HCT116 (cell line): Measurements from ENCODE around the gene TMEM215.

Source experiments
- EGR1 ChIP-seq: IDR thresholded peaks from 2 replicates; pipeline ENCODE4 v1.6.1; 2012; ENCODE audit warnings: low read depth
- EZH2 ChIP-seq: fragments of 200-600 bp; sonication (generic); IDR thresholded peaks from 2 replicates; pipeline ENCODE4 v1.6.1; 2017; ENCODE audit warnings: antibody characterized with exemption, mixed run types
- EZH2phosphoT487 ChIP-seq: fragments of 200-600 bp; IDR thresholded peaks from 2 replicates; pipeline ENCODE4 v1.6.1; 2018; ENCODE audit warnings: antibody characterized with exemption, borderline replicate concordance
- POLR2A ChIP-seq: IDR thresholded peaks from 2 replicates; pipeline ENCODE4 v1.7.0; 2011; ENCODE audit warnings: borderline replicate concordance; ENCODE audit not compliant: insufficient read depth, insufficient read length; ENCODE audit errors: extremely low read depth
- POLR2AphosphoS5 ChIP-seq: IDR thresholded peaks from 2 replicates; pipeline ENCODE4 v1.6.1; 2011; ENCODE audit warnings: mild to moderate bottlenecking, low read depth, low read length, moderate library complexity
- RAD21 ChIP-seq: IDR thresholded peaks from 2 replicates; pipeline ENCODE4 v1.6.1; 2012; ENCODE audit warnings: low read depth, mild to moderate bottlenecking
- SIN3A ChIP-seq: IDR thresholded peaks from 2 replicates; pipeline ENCODE4 v1.6.1; 2012; ENCODE audit warnings: low read depth
- SP1 ChIP-seq: IDR thresholded peaks from 2 replicates; pipeline ENCODE4 v1.6.1; 2012; ENCODE audit warnings: low read depth
- TCF7L2 ChIP-seq: IDR thresholded peaks from 2 replicates; pipeline ENCODE4 v1.7.0; 2011; ENCODE audit warnings: borderline replicate concordance, inconsistent platforms; ENCODE audit not compliant: insufficient read depth, insufficient read length; ENCODE audit errors: extremely low read depth
- YY1 ChIP-seq: IDR thresholded peaks from 2 replicates; pipeline ENCODE4 v1.6.1; 2011; ENCODE audit warnings: low read length, low read depth, moderate library complexity, mild to moderate bottlenecking; ENCODE audit not compliant: insufficient replicate concordance; ENCODE audit errors: extremely low read depth
- TF ChIP-seq, protein P1 (sequence below): IDR thresholded peaks from 2 replicates; pipeline ENCODE4 v1.6.1; 2011; ENCODE audit warnings: mild to moderate bottlenecking, low read length, moderate library complexity; ENCODE audit not compliant: insufficient replicate concordance; ENCODE audit errors: extremely low read depth
- TF ChIP-seq, protein P2 (sequence below), 3 experiments: fragments of 200-600 bp in 1 of 3; sonication (generic) in 1 of 3; IDR thresholded peaks in 2 of 3; conservative IDR thresholded peaks in 1 of 3; 2 replicates each; pipeline ENCODE4 v1.5.1; 2012 to 2017; ENCODE audit warnings: low read depth in 2 of 3, low read length in 2 of 3, antibody characterized with exemption in 1 of 3, borderline replicate concordance in 1 of 3, control low read depth in 1 of 3, mild to moderate bottlenecking in 1 of 3, mixed read lengths in 1 of 3, mixed run types in 1 of 3, moderate library complexity in 1 of 3; ENCODE audit not compliant: insufficient read depth in 1 of 3
- TF ChIP-seq, protein P3 (sequence below): IDR thresholded peaks from 2 replicates; pipeline ENCODE4 v1.6.1; 2012
- TF ChIP-seq, protein P4 (sequence below): IDR thresholded peaks from 2 replicates; pipeline ENCODE4 v1.6.1; 2012; ENCODE audit warnings: low read depth

DNA sequence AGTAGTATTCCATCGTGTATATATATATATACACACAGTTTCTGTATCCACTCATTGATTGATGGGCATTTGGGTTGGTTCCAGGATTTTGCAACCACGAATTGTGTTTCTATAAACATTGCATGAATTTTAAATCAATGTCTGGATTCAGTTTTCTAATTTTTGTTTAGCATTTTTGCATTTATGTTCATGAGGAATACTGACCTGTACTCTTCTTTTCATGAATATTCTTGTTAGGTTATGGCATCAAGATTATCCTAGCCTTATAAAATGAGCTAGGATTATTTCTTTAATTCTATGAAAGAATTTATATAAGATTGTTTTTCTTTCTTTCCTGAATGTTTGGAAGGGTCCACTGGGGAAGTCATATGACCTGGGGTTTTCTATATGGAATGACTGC lies 35.3 kb upstream of the TMEM215 start:
- no peak for TF ChIP-seq POLR2A
- TF ChIP-seq, protein P1, sequence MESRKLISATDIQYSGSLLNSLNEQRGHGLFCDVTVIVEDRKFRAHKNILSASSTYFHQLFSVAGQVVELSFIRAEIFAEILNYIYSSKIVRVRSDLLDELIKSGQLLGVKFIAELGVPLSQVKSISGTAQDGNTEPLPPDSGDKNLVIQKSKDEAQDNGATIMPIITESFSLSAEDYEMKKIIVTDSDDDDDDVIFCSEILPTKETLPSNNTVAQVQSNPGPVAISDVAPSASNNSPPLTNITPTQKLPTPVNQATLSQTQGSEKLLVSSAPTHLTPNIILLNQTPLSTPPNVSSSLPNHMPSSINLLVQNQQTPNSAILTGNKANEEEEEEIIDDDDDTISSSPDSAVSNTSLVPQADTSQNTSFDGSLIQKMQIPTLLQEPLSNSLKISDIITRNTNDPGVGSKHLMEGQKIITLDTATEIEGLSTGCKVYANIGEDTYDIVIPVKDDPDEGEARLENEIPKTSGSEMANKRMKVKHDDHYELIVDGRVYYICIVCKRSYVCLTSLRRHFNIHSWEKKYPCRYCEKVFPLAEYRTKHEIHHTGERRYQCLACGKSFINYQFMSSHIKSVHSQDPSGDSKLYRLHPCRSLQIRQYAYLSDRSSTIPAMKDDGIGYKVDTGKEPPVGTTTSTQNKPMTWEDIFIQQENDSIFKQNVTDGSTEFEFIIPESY, result no peak
- TF ChIP-seq SP1, result no peak
- no peak for TF ChIP-seq POLR2AphosphoS5
- TF ChIP-seq EZH2, result no peak
- no peak for TF ChIP-seq EZH2phosphoT487
- TF ChIP-seq TCF7L2, result no peak
- TF ChIP-seq, protein P2, sequence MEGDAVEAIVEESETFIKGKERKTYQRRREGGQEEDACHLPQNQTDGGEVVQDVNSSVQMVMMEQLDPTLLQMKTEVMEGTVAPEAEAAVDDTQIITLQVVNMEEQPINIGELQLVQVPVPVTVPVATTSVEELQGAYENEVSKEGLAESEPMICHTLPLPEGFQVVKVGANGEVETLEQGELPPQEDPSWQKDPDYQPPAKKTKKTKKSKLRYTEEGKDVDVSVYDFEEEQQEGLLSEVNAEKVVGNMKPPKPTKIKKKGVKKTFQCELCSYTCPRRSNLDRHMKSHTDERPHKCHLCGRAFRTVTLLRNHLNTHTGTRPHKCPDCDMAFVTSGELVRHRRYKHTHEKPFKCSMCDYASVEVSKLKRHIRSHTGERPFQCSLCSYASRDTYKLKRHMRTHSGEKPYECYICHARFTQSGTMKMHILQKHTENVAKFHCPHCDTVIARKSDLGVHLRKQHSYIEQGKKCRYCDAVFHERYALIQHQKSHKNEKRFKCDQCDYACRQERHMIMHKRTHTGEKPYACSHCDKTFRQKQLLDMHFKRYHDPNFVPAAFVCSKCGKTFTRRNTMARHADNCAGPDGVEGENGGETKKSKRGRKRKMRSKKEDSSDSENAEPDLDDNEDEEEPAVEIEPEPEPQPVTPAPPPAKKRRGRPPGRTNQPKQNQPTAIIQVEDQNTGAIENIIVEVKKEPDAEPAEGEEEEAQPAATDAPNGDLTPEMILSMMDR (IDR thresholded peaks at IDR 0.05 in 2 of 3, conservative IDR thresholded peaks at IDR 0.05 in 1 of 3; ENCODE audit: borderline replicate concordance in 1 of 3, insufficient read depth in 1 of 3, low read depth in 2 of 3, low read length in 2 of 3), result no peak
- no peak for TF ChIP-seq EGR1
- no peak for TF ChIP-seq RAD21
- TF ChIP-seq, protein P3, sequence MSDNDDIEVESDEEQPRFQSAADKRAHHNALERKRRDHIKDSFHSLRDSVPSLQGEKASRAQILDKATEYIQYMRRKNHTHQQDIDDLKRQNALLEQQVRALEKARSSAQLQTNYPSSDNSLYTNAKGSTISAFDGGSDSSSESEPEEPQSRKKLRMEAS, result no peak
- TF ChIP-seq, protein P4, sequence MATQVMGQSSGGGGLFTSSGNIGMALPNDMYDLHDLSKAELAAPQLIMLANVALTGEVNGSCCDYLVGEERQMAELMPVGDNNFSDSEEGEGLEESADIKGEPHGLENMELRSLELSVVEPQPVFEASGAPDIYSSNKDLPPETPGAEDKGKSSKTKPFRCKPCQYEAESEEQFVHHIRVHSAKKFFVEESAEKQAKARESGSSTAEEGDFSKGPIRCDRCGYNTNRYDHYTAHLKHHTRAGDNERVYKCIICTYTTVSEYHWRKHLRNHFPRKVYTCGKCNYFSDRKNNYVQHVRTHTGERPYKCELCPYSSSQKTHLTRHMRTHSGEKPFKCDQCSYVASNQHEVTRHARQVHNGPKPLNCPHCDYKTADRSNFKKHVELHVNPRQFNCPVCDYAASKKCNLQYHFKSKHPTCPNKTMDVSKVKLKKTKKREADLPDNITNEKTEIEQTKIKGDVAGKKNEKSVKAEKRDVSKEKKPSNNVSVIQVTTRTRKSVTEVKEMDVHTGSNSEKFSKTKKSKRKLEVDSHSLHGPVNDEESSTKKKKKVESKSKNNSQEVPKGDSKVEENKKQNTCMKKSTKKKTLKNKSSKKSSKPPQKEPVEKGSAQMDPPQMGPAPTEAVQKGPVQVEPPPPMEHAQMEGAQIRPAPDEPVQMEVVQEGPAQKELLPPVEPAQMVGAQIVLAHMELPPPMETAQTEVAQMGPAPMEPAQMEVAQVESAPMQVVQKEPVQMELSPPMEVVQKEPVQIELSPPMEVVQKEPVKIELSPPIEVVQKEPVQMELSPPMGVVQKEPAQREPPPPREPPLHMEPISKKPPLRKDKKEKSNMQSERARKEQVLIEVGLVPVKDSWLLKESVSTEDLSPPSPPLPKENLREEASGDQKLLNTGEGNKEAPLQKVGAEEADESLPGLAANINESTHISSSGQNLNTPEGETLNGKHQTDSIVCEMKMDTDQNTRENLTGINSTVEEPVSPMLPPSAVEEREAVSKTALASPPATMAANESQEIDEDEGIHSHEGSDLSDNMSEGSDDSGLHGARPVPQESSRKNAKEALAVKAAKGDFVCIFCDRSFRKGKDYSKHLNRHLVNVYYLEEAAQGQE, result no peak
- TF ChIP-seq YY1, result no peak
- no peak for TF ChIP-seq SIN3A
